HepG2 (cell line): ENCODE measurements around the gene PPFIA2.

Experiments
- CTCF ChIP-seq: sonication (generic); formaldehyde crosslinking; IDR thresholded peaks from 2 replicates; pipeline ENCODE4 v1.5.0; 2020; ENCODE audit warnings: mild to moderate bottlenecking, missing genetic modification reagents, moderate library complexity
- NBN ChIP-seq: fragments of 450-650 bp; conservative IDR thresholded peaks from 2 replicates; pipeline ENCODE4 v1.6.1; 2017
- RNF2 ChIP-seq: fragments of 450-650 bp; conservative IDR thresholded peaks from 2 replicates; pipeline ENCODE4 v1.6.1; 2016; ENCODE audit warnings: low read depth
- ZNF263 ChIP-seq: sonication (generic); formaldehyde crosslinking; IDR thresholded peaks from 2 replicates; pipeline ENCODE4 v1.4.0; 2020; ENCODE audit warnings: missing genetic modification reagents
- ZNF331 ChIP-seq: sonication (generic); formaldehyde crosslinking; IDR thresholded peaks from 2 replicates; pipeline ENCODE4 v1.4.0; 2020; ENCODE audit warnings: missing genetic modification reagents
- TF ChIP-seq, protein P1 (sequence below): sonication (generic); formaldehyde crosslinking; IDR thresholded peaks from 2 replicates; pipeline ENCODE4 v1.5.0; 2020; ENCODE audit warnings: mild to moderate bottlenecking, missing genetic modification reagents, borderline replicate concordance
- TF ChIP-seq, protein P2 (sequence below): sonication (generic); formaldehyde crosslinking; IDR thresholded peaks from 2 replicates; pipeline ENCODE4 v1.4.0; 2020; ENCODE audit warnings: mild to moderate bottlenecking, low read depth, missing genetic modification reagents
- TF ChIP-seq, protein P3 (sequence below): sonication (generic); formaldehyde crosslinking; IDR thresholded peaks from 2 replicates; pipeline ENCODE4 v1.4.0; 2020; ENCODE audit warnings: missing genetic modification reagents, borderline replicate concordance

DNA sequence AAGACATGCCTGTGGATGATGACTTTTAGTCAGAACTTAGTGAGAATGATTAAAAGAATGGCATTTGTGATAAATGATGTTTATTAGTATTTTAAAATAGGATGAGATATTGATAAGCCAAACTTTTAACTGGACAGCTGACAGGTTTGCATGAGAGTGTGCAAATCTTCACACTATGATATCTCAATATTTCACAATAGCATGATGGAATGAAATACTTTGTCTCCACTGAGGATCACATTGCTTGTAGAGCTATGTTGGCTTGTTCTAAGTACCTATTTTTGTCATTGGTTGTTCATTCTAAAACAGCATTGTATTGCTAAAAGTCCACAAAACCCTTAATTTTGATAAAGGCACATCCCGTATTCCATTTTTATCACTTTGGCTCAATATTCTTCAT is 359.1 kb downstream of the PPFIA2 start:
- TF ChIP-seq, protein P1, sequence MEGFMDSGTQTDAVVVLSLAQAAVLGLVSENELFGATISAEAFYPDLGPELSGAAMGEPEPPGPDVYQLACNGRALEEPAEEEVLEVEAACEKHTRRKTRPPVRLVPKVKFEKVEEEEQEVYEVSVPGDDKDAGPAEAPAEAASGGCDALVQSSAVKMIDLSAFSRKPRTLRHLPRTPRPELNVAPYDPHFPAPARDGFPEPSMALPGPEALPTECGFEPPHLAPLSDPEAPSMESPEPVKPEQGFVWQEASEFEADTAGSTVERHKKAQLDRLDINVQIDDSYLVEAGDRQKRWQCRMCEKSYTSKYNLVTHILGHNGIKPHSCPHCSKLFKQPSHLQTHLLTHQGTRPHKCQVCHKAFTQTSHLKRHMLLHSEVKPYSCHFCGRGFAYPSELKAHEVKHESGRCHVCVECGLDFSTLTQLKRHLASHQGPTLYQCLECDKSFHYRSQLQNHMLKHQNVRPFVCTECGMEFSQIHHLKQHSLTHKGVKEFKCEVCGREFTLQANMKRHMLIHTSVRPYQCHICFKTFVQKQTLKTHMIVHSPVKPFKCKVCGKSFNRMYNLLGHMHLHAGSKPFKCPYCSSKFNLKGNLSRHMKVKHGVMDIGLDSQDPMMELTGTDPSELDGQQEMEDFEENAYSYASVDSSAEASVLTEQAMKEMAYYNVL (CRISPR knock-in tag) = no peak
- no peak for TF ChIP-seq ZNF263 (CRISPR knock-in tag)
- no peak for TF ChIP-seq NBN
- TF ChIP-seq, protein P2, sequence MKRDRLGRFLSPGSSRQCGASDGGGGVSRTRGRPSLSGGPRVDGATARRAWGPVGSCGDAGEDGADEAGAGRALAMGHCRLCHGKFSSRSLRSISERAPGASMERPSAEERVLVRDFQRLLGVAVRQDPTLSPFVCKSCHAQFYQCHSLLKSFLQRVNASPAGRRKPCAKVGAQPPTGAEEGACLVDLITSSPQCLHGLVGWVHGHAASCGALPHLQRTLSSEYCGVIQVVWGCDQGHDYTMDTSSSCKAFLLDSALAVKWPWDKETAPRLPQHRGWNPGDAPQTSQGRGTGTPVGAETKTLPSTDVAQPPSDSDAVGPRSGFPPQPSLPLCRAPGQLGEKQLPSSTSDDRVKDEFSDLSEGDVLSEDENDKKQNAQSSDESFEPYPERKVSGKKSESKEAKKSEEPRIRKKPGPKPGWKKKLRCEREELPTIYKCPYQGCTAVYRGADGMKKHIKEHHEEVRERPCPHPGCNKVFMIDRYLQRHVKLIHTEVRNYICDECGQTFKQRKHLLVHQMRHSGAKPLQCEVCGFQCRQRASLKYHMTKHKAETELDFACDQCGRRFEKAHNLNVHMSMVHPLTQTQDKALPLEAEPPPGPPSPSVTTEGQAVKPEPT (CRISPR knock-in tag) = no peak
- no peak for TF ChIP-seq CTCF (CRISPR knock-in tag)
- TF ChIP-seq, protein P3, sequence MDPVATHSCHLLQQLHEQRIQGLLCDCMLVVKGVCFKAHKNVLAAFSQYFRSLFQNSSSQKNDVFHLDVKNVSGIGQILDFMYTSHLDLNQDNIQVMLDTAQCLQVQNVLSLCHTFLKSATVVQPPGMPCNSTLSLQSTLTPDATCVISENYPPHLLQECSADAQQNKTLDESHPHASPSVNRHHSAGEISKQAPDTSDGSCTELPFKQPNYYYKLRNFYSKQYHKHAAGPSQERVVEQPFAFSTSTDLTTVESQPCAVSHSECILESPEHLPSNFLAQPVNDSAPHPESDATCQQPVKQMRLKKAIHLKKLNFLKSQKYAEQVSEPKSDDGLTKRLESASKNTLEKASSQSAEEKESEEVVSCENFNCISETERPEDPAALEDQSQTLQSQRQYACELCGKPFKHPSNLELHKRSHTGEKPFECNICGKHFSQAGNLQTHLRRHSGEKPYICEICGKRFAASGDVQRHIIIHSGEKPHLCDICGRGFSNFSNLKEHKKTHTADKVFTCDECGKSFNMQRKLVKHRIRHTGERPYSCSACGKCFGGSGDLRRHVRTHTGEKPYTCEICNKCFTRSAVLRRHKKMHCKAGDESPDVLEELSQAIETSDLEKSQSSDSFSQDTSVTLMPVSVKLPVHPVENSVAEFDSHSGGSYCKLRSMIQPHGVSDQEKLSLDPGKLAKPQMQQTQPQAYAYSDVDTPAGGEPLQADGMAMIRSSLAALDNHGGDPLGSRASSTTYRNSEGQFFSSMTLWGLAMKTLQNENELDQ (CRISPR knock-in tag) = no peak
- no peak for TF ChIP-seq ZNF331 (CRISPR knock-in tag)
- no peak for TF ChIP-seq RNF2
